ENCODE data around the gene PTCH2. TPM values are rescaled to one million over a fixed set of nuclear protein-coding genes. Genes with fewer than 3 reads are reported as not detected.
A peak's percentile ranks its signal among the peaks of the same experiment; 100 is the strongest.

PTCH2 gene
- total and polyA plus RNA-seq, 7 donors = 0.36 to 2.8 (median 0.68) TPM; not detected in 2

DNA sequence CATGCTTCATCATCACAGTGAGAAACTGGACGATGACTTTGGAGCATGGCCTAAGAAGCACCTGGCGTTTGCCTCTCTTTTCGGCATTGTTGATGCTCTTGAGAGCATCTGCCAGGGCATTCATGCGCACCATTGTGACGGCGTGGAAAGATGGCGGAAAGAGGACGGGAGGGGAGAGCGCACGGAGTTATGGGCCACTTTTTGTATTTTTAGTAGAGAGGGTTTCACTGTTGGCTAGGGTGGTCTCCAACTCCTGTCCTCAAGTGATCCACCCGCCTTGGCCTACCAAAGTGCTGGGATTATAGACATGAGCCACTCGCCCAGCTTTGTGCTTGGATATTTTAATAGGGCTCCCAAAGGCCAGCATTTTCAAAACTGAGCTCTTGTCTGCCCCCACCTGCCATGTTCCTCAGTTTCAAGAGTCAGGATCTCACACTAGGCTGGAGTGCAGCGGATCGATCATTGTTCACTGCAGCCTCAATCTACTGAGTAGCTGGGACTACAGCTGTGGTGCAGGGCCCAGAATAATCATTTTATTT, 62.4 kb downstream of the PTCH2 start:
- WGBS, 2 donors = 93 to 96% methylated on average over 14 of the region's 14 CpGs
- intact Hi-C loops (cut with DNase I) = no loop called here
- H3K36me3 ChIP-seq = peaks cover 7 to 58% (median 21%) of the 10 kb centered on the region in 4 donors

DNA sequence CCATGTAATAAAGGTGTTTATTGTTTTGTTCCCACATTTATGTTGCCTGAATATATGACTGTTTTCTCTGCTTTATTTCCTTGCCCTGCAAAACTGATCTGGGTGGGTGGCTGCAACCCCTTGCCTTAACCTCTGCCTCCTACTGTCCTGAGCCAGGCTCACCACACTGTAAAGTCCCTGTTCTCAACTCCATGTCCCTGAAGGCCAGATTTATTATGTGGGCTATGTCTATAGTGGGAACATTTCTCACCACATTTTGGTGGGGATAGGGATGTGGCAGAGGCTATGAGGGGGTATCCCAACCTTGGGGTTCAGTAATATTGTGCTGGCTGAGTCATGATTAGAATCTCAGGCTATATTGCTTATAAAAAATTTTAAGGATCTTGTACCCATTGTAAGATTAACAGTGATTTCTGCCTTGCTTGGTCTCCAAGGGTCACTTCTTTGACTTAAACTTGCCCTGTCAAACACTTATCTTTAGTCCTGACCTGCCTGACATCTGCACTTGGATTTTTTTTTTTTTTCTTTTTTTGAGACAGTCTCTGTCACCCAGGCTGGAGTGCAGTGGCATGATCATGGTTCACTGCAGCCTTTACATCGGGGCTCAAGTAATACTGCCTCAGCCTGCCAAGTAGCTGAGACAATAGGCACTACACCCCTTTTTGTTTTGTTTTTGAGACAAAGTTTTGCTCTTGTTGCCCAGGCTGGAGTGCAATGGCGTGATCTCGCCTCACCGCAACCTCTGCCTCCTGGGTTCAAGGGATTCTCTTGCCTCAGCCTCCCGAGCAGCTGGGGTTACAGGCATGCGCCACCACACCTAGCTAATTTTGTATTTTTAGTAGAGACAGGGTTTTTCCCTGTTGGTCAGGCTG, 64.1 kb downstream of the PTCH2 start:
- Histone ChIP-seq H3K36me3 (peaks cover 7 to 58% (median 21%) of the 10 kb centered on the region in 4 donors), H3K27me3 (no peaks in the 10 kb centered on the region), H3K4me1 (peaks cover 0 to 44% (median 33%) of the 10 kb centered on the region in 4 donors), H3K4me3 (no peak overlapping the region), H3K9me3 (no peaks in the 10 kb centered on the region), H3K27ac (no peak overlapping the region)
- intact Hi-C loops (cut with DNase I) = no loop called here
- TF ChIP-seq POLR2AphosphoS5 (IDR thresholded peaks at IDR 0.05) (no peak), POLR2A (IDR thresholded peaks at IDR 0.05) (no peak), EP300 (IDR thresholded peaks at IDR 0.05) (no peak)
- TF ChIP-seq, protein P1, sequence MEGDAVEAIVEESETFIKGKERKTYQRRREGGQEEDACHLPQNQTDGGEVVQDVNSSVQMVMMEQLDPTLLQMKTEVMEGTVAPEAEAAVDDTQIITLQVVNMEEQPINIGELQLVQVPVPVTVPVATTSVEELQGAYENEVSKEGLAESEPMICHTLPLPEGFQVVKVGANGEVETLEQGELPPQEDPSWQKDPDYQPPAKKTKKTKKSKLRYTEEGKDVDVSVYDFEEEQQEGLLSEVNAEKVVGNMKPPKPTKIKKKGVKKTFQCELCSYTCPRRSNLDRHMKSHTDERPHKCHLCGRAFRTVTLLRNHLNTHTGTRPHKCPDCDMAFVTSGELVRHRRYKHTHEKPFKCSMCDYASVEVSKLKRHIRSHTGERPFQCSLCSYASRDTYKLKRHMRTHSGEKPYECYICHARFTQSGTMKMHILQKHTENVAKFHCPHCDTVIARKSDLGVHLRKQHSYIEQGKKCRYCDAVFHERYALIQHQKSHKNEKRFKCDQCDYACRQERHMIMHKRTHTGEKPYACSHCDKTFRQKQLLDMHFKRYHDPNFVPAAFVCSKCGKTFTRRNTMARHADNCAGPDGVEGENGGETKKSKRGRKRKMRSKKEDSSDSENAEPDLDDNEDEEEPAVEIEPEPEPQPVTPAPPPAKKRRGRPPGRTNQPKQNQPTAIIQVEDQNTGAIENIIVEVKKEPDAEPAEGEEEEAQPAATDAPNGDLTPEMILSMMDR (IDR thresholded peaks at IDR 0.05) = no peak
- WGBS, 2 donors = 91 to 97% methylated on average over 6 of the region's 6 CpGs
- DNase-seq = no peak

More for the DNA sequence above, 62.4 kb downstream of the PTCH2 start:
- Histone ChIP-seq H3K27me3 (no peaks in the 10 kb centered on the region), H3K9me3 (no peaks in the 10 kb centered on the region), H3K27ac (no peak overlapping the region), H3K4me1 (peaks cover 0 to 52% (median 38%) of the 10 kb centered on the region in 4 donors), H3K4me3 (no peak overlapping the region)
- TF ChIP-seq POLR2AphosphoS5 (IDR thresholded peaks at IDR 0.05) = no peak
- no peak for TF ChIP-seq EP300 (IDR thresholded peaks at IDR 0.05)
- TF ChIP-seq, protein P1 (IDR thresholded peaks at IDR 0.05) = no peak
- no peak for TF ChIP-seq POLR2A (IDR thresholded peaks at IDR 0.05)
- no peak for DNase-seq

DNA sequence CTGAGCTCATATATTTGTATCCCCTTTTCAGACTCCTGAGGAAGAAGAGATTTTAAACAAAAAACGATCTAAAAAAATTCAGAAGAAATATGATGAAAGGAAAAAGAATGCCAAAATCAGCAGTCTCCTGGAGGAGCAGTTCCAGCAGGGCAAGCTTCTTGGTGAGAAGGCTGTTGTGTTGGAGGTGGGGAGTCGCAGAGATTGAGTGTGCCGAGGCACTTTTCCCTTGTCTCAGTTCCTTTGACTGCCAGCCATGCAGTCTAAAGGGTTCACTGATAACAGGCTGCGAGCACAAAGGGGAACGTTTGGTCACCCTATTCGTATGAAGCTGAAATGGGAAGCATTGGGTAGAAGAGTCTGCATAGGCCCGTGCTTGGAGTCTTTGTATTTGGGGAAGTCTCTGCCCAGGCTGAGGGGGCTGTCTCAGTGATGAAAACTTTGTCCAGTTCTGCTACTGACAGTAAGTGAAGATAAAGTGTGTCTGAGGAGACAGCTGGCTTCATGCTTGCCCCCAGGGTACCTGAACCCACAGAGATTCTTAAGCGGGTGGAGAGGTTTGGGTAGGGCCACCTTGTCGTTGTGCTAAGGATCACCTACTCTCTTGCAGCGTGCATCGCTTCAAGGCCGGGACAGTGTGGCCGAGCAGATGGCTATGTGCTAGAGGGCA, 65.0 kb downstream of the PTCH2 start:
- Histone ChIP-seq H3K4me3 (no peak overlapping the region), H3K36me3 (peaks cover 7 to 58% (median 21%) of the 10 kb centered on the region in 4 donors), H3K4me1 (peaks cover 0 to 37% (median 26%) of the 10 kb centered on the region in 4 donors), H3K27ac (no peak overlapping the region), H3K9me3 (no peaks in the 10 kb centered on the region), H3K27me3 (no peaks in the 10 kb centered on the region)
- no peak for TF ChIP-seq EP300 (IDR thresholded peaks at IDR 0.05)
- no peak for TF ChIP-seq POLR2A (IDR thresholded peaks at IDR 0.05)
- no peak for TF ChIP-seq POLR2AphosphoS5 (IDR thresholded peaks at IDR 0.05)
- TF ChIP-seq, protein P1 (IDR thresholded peaks at IDR 0.05) = no peak
- intact Hi-C loops (cut with DNase I) = no loop called here
- no peak for DNase-seq
- 72 to 78% methylated on average over 13 of the region's 13 CpGs for WGBS, 2 donors

DNA sequence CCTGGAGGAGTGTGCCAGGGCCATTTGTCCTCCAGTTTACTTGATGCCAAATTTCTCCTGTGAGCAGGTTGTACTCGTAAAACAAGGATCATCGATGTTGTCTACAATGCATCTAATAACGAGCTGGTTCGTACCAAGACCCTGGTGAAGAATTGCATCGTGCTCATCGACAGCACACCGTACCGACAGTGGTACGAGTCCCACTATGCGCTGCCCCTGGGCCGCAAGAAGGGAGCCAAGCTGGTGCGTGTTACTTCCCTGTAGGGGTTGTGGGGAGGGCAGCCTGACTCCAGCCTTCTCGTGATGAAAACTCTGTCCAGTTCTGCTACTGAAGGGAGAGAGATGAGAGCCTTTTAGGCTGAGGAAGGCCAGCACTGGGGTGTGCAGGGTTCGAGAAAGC, 65.5 kb downstream of the PTCH2 start:
- Histone ChIP-seq H3K4me1 (peaks cover 0 to 37% (median 26%) of the 10 kb centered on the region in 4 donors), H3K27ac (peak overlapping the region in 1 of 4 donors; percentile 98), H3K36me3 (peaks cover 7 to 58% (median 21%) of the 10 kb centered on the region in 4 donors), H3K9me3 (no peaks in the 10 kb centered on the region), H3K27me3 (no peaks in the 10 kb centered on the region), H3K4me3 (no peak overlapping the region)
- DNase-seq = no peak
- TF ChIP-seq POLR2AphosphoS5 (IDR thresholded peaks at IDR 0.05) = no peak
- no peak for TF ChIP-seq EP300 (IDR thresholded peaks at IDR 0.05)
- no peak for TF ChIP-seq POLR2A (IDR thresholded peaks at IDR 0.05)
- TF ChIP-seq, protein P1 (IDR thresholded peaks at IDR 0.05) = no peak
- intact Hi-C loops (cut with DNase I) = no loop called here
- 64 to 80% methylated on average over 14 of the region's 14 CpGs for WGBS, 2 donors
